ENCODE results near the gene C14orf39.
"Not testable (repeated sequence)": the region's sequence is repeated elsewhere in the genome, so short reads cannot be mapped to it uniquely, and the experiment has no call there.

C14orf39 gene

DNA sequence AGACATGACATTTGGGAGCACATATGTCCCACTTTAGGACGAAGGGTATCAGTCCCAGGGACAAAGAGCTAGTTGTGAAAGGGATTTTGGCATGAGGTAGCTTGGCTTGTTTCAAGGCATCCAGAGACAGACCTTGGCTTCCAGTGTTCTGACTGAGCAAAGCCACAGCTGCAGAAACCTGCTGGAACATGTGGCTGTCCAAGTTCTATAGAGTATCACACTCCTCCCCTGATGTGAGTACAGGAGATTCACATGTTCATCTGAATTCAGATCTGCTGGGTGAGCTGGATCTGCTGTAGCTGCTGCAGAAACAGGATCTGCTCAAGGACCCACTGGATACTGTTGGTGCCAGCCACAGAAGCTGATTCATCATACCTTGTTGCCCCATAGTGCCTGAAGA is 10.1 kb upstream of the C14orf39 start:
- no peak for DNase-seq (ENCODE audit: low read depth in 2 of 2)

GRCh38 chr14:60490270-60490669 is 4.4 kb upstream of the C14orf39 start:
- DNase-seq (ENCODE audit: low read depth in 2 of 2) = no peak

DNA sequence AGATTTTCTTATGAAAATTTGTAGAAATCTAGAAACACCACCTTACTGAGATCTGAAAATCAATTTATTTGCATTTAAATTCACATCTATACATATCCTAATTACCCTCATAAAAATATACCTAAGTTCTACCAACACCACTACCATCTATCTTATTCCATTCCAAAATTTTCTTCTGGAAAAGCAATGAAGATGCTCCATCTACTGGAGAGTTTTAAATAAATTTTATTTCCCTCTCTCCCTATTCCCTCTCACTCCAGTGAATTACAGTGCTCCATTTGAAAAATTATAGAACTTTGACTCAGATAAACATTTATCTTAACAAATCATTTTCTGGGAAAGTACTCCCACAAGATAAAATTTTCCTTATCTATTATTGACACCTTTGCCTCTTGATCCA is 2.3 kb upstream of the C14orf39 start:
- no peak for DNase-seq (ENCODE audit: low read depth in 2 of 2)

GRCh38 chr14:60487211-60487610 is 1.3 kb upstream of the C14orf39 start:
- DNase-seq (ENCODE audit: low read depth in 2 of 2) = no peak

- no peak for DNase-seq (ENCODE audit: low read depth in 2 of 2)
These were observed 736 bp downstream of the C14orf39 start for GRCh38 chr14:60485057-60485597.

- no peak for DNase-seq (ENCODE audit: low read depth in 2 of 2)
These were observed 3.1 kb downstream of the C14orf39 start for GRCh38 chr14:60482743-60483142.

GRCh38 chr14:60480248-60480647 is 5.6 kb downstream of the C14orf39 start:
- DNase-seq (ENCODE audit: low read depth in 2 of 2) = not testable (repeated sequence)

DNA sequence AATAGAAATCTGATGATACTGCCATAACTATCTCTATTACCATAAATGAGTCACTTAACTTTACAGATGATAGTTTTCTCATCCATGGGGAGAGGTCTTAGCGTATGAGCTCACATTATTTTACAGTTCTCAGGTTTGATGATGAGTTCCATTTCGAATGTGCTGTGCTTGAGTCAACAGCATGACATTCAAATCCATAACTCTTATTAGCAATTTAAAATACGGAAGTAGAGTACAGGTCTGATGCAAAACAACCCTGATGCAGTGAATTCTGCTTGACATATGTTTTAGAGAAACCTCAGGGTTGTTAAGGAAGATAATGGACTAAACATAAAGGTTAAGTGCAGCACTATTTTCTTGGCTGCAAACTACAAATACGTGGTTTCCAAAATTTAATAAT is 30.0 kb downstream of the C14orf39 start:
- DNase-seq (ENCODE audit: low read depth in 2 of 2) = no peak

GRCh38 chr14:60430276-60430675 is 55.6 kb downstream of the C14orf39 start:
- DNase-seq (ENCODE audit: low read depth in 2 of 2) = no peak

DNA sequence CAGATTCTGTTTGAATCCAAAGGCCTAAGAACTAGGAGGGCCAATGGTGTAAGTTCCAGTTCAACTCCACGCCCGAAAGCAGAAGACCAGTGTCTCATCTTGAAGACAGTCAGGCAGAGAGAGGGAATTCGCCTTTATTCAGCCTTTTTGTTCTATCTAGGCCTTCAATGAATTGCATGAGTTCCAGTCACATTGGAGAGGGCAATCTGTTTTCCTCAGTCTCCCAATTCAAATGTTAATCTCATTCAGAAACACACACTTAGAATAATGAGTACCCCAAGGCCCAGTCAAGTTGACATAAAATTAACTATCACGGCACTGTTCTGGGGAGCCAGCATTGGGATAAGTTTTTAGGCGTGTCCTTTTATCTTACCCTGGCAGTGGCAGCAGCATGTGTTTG is 65.8 kb downstream of the C14orf39 start:
- DNase-seq (ENCODE audit: low read depth in 2 of 2) = no peak

GRCh38 chr14:60397550-60397949 is 88.3 kb downstream of the C14orf39 start:
- not testable (repeated sequence) for DNase-seq (ENCODE audit: low read depth in 2 of 2)

- no peak for DNase-seq (ENCODE audit: low read depth in 2 of 2)
These were observed 89.0 kb downstream of the C14orf39 start for GRCh38 chr14:60396718-60397343.
